ENCODE results near the gene KRT1.

KRT1 gene

DNA sequence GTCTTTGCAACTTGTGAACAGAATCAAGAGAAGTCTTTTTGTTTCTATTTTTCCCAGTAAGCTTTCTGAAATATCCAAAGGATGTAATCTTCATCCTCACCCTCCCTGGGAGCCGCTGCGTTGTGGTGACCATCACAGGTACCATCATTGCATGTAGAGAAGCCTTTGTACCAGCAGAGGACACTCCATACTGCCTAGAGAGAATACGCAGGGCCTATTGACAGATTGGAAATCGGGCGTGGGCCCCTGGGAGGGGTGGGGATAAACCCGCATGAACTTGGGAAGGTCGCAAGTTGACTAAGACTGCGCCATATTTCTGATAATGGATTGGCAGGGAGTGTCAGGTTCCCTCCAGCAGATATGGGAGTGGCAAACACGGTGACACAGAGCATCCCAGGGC, 12.7 kb downstream of the KRT1 start:
- peaks cover 2 to 14% (median 5%) of the 10 kb centered on the region in 5 donors for H3K27me3 ChIP-seq (ENCODE audit: control insufficient read depth in 5 of 5, insufficient read depth in 4 of 5, low read length in 5 of 5)
- H3K9ac ChIP-seq (ENCODE audit: low read length in 5 of 5), result no peak overlapping the region
- no peak overlapping the region for H3K27ac ChIP-seq (ENCODE audit: low read depth, low read length)
- H3K36me3 ChIP-seq (ENCODE audit: control insufficient read depth in 5 of 5, insufficient read depth in 5 of 5, low read length in 5 of 5), result no peaks in the 10 kb centered on the region
- H3K4me1 ChIP-seq (ENCODE audit: control insufficient read depth in 5 of 5, insufficient read depth in 5 of 5, low read length in 5 of 5), result no peaks in the 10 kb centered on the region
- no peak overlapping the region for H3K4me3 ChIP-seq (ENCODE audit: low read depth in 1 of 5, low read length in 5 of 5)
- H3K9me3 ChIP-seq (ENCODE audit: control insufficient read depth in 5 of 5, low read length in 5 of 5), result no peaks in the 10 kb centered on the region

DNA sequence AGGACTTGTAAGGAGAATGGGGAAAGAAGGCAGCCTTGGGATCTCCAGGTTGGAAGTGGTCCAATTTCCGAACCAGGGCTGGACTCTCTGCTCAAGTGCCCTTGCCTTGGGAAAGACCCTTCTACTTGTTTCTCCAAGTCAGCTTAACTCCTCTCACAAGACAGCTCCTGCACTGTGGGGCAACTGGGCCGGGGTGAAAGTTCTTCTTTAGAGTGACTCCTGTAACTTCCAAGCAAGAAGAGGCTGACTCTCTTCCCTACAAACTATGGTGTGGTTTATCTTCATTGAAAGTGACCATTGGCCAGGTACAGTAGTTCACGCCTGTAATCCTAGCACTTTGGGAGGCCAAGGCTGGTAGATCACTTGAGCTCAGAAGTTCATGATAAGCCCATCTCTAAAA, 13.7 kb downstream of the KRT1 start:
- Histone ChIP-seq H3K9me3 (ENCODE audit: control insufficient read depth in 5 of 5, low read length in 5 of 5) (no peaks in the 10 kb centered on the region), H3K9ac (ENCODE audit: low read length in 5 of 5) (no peak overlapping the region), H3K27me3 (ENCODE audit: control insufficient read depth in 5 of 5, insufficient read depth in 4 of 5, low read length in 5 of 5) (peaks cover 2 to 14% (median 5%) of the 10 kb centered on the region in 5 donors), H3K36me3 (ENCODE audit: control insufficient read depth in 5 of 5, insufficient read depth in 5 of 5, low read length in 5 of 5) (no peaks in the 10 kb centered on the region), H3K27ac (ENCODE audit: low read depth, low read length) (no peak overlapping the region), H3K4me1 (ENCODE audit: control insufficient read depth in 5 of 5, insufficient read depth in 5 of 5, low read length in 5 of 5) (no peaks in the 10 kb centered on the region), H3K4me3 (ENCODE audit: low read depth in 1 of 5, low read length in 5 of 5) (no peak overlapping the region)

DNA sequence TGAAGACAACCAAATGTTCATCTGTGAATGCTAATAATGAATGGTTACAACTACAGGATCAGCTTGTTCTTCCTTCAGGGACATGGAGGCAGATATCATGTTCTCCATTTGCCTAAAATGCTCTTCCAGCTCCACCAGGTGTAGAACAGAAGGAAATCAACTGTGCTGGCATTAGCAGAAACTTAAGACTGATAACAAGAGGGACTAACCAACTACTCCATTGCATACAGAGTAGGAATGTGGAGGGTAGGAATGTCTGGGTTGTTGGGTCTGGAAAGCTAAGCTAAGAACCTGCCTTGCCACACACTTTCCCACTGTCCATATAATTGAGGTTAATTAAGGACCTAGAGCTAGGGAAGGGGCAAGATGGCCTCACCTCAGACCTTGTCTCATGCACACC, 16.8 kb downstream of the KRT1 start:
- Histone ChIP-seq H3K27ac (ENCODE audit: low read depth, low read length) (no peak overlapping the region), H3K9me3 (ENCODE audit: control insufficient read depth in 5 of 5, low read length in 5 of 5) (no peaks in the 10 kb centered on the region), H3K9ac (ENCODE audit: low read length in 5 of 5) (no peak overlapping the region), H3K4me3 (ENCODE audit: low read depth in 1 of 5, low read length in 5 of 5) (no peak overlapping the region), H3K27me3 (ENCODE audit: control insufficient read depth in 5 of 5, insufficient read depth in 4 of 5, low read length in 5 of 5) (peaks cover 3 to 21% (median 15%) of the 10 kb centered on the region in 5 donors), H3K4me1 (ENCODE audit: control insufficient read depth in 5 of 5, insufficient read depth in 5 of 5, low read length in 5 of 5) (no peaks in the 10 kb centered on the region), H3K36me3 (ENCODE audit: control insufficient read depth in 5 of 5, insufficient read depth in 5 of 5, low read length in 5 of 5) (no peaks in the 10 kb centered on the region)

DNA sequence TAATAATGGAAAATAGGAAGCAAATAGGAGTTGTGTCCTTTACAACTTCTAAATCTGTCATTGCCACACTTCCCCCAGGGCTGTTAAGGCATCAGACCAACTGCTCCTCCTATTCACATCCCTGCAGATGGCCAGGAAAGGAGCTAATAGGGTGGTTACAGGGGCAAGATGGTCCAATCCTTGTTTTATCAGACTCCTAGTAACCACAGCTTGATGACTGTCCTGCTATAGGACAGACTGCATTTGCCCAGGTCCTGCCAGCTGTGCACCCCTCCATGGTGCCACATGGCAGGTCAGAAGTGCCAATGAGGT, 17.3 kb downstream of the KRT1 start:
- Histone ChIP-seq H3K27me3 (ENCODE audit: control insufficient read depth in 5 of 5, insufficient read depth in 4 of 5, low read length in 5 of 5) (peaks cover 3 to 26% (median 15%) of the 10 kb centered on the region in 5 donors), H3K4me1 (ENCODE audit: control insufficient read depth in 5 of 5, insufficient read depth in 5 of 5, low read length in 5 of 5) (no peaks in the 10 kb centered on the region), H3K27ac (ENCODE audit: low read depth, low read length) (no peak overlapping the region), H3K9me3 (ENCODE audit: control insufficient read depth in 5 of 5, low read length in 5 of 5) (no peaks in the 10 kb centered on the region), H3K9ac (ENCODE audit: low read length in 5 of 5) (no peak overlapping the region), H3K4me3 (ENCODE audit: low read depth in 1 of 5, low read length in 5 of 5) (no peak overlapping the region), H3K36me3 (ENCODE audit: control insufficient read depth in 5 of 5, insufficient read depth in 5 of 5, low read length in 5 of 5) (no peaks in the 10 kb centered on the region)

DNA sequence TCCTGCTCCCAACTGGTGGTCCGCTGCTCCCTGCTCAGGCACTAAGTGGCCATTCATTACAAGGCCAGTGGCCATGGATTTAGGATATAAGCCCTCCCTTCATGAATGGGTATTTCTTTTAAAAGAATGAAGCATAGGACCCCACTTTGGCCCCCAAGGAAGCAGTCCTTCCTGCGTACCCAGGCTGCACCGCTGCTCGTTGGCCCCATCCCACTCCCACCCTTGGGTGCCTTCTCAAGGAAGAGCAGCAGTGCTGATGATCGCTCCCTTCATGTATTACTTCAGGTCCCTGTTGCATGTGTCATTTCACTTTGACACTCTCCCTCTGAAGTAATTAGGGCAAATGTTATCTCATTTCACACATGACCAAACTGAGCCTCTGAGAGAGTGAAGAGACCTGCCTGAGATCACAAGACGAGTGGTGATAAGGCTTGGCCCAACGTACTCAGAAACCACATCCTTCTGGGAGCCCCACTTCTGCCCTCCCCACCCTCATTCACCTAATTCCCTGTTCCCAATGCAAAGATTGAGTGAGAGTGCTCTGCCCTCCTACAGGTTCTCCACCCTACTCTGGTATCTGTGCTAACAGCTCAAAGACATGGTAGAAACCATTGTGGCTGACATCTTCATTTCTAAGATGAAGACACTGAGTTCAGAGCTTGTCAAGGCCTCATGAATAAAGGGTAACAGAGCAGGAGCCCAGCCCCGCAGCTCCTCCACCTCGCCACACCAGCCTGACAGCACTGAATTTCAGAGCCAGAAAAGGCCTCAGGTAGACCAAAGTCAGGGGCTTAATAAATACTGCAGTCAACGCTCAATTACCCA, 17.9 kb downstream of the KRT1 start:
- Histone ChIP-seq H3K4me1 (ENCODE audit: control insufficient read depth in 5 of 5, insufficient read depth in 5 of 5, low read length in 5 of 5) (no peaks in the 10 kb centered on the region), H3K36me3 (ENCODE audit: control insufficient read depth in 5 of 5, insufficient read depth in 5 of 5, low read length in 5 of 5) (no peaks in the 10 kb centered on the region), H3K27me3 (ENCODE audit: control insufficient read depth in 5 of 5, insufficient read depth in 4 of 5, low read length in 5 of 5) (peaks cover 3 to 29% (median 15%) of the 10 kb centered on the region in 5 donors), H3K9me3 (ENCODE audit: control insufficient read depth in 5 of 5, low read length in 5 of 5) (no peaks in the 10 kb centered on the region), H3K9ac (ENCODE audit: low read length in 5 of 5) (no peak overlapping the region), H3K4me3 (ENCODE audit: low read depth in 1 of 5, low read length in 5 of 5) (no peak overlapping the region), H3K27ac (ENCODE audit: low read depth, low read length) (no peak overlapping the region)

DNA sequence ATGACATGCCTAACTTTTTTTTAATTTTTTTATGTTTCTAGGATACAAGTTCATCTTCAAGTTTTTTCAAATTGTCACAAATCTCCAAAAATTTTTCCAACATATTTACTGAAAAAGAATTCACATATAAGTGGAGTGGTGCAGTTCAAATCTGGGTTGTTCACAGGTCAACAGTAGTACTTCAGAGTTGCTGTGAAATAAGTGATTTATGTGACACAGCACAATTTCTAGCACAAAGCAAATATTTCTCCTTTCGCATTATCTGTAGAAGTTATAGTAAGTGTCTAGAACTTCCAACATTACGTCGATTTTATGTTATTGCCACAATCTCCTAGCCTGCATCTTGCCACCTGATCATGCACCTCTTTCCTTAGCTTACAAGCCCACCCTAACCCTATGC, 18.5 kb downstream of the KRT1 start:
- Histone ChIP-seq H3K27me3 (ENCODE audit: control insufficient read depth in 5 of 5, insufficient read depth in 4 of 5, low read length in 5 of 5) (peaks cover 3 to 29% (median 15%) of the 10 kb centered on the region in 5 donors), H3K4me1 (ENCODE audit: control insufficient read depth in 5 of 5, insufficient read depth in 5 of 5, low read length in 5 of 5) (no peaks in the 10 kb centered on the region), H3K9me3 (ENCODE audit: control insufficient read depth in 5 of 5, low read length in 5 of 5) (no peaks in the 10 kb centered on the region), H3K27ac (ENCODE audit: low read depth, low read length) (no peak overlapping the region), H3K36me3 (ENCODE audit: control insufficient read depth in 5 of 5, insufficient read depth in 5 of 5, low read length in 5 of 5) (no peaks in the 10 kb centered on the region), H3K9ac (ENCODE audit: low read length in 5 of 5) (no peak overlapping the region), H3K4me3 (ENCODE audit: low read depth in 1 of 5, low read length in 5 of 5) (no peak overlapping the region)

DNA sequence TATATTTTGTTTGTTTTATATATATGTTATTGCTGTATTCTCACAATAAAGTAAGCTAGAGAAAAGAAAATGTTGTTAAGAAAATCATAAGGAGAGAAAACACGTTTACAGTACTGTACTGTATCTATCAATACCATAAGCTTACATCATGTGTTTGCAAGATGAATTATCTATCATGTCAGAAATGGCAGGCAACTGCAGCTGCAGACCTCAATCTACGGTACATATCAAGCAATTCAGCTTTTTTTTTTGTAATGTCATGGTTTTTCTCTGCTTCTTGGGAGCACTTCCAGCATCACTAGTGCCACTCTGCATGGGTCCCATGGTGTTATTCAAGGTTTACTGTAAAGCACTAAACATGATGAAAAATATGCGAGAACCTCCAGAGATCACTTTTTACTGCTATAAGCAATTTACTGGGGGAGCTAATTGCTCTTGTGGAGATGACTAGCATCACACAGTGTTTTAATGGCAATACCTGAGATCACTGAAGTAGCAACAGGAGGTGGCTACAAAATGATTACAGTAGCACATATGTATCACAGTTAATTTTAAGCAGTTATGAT, 19.2 kb downstream of the KRT1 start:
- Histone ChIP-seq H3K9me3 (ENCODE audit: control insufficient read depth in 5 of 5, low read length in 5 of 5) (no peaks in the 10 kb centered on the region), H3K27ac (ENCODE audit: low read depth, low read length) (no peak overlapping the region), H3K4me1 (ENCODE audit: control insufficient read depth in 5 of 5, insufficient read depth in 5 of 5, low read length in 5 of 5) (no peaks in the 10 kb centered on the region), H3K27me3 (ENCODE audit: control insufficient read depth in 5 of 5, insufficient read depth in 4 of 5, low read length in 5 of 5) (peaks cover 3 to 29% (median 20%) of the 10 kb centered on the region in 5 donors), H3K9ac (ENCODE audit: low read length in 5 of 5) (no peak overlapping the region), H3K36me3 (ENCODE audit: control insufficient read depth in 5 of 5, insufficient read depth in 5 of 5, low read length in 5 of 5) (no peaks in the 10 kb centered on the region), H3K4me3 (ENCODE audit: low read depth in 1 of 5, low read length in 5 of 5) (no peak overlapping the region)

DNA sequence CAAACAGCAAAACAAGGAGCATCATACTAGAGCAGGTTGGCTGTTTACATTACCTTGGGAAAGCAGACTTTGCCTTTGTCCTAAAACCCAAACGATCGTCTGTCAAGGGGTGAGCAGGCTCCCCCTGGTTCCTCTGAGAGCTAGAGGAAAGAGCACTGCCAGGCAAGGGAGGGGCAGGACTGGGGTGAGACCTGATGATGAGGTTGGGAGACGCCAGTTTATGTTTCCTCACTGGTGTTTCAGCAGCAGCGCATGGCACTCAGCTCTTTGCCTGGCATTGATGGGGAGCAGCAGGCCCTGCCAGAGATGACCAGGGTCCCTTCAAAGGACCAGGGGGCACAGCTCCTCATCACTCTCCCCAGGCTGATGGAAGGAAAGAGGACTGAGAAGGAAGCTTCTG, 20.3 kb downstream of the KRT1 start:
- H3K27ac ChIP-seq (ENCODE audit: low read depth, low read length), result no peak overlapping the region
- H3K36me3 ChIP-seq (ENCODE audit: control insufficient read depth in 5 of 5, insufficient read depth in 5 of 5, low read length in 5 of 5), result no peaks in the 10 kb centered on the region
- no peak overlapping the region for H3K4me3 ChIP-seq (ENCODE audit: low read depth in 1 of 5, low read length in 5 of 5)
- no peaks in the 10 kb centered on the region for H3K4me1 ChIP-seq (ENCODE audit: control insufficient read depth in 5 of 5, insufficient read depth in 5 of 5, low read length in 5 of 5)
- no peaks in the 10 kb centered on the region for H3K9me3 ChIP-seq (ENCODE audit: control insufficient read depth in 5 of 5, low read length in 5 of 5)
- H3K9ac ChIP-seq (ENCODE audit: low read length in 5 of 5), result no peak overlapping the region
- H3K27me3 ChIP-seq (ENCODE audit: control insufficient read depth in 5 of 5, insufficient read depth in 4 of 5, low read length in 5 of 5), result peaks cover 3 to 28% (median 24%) of the 10 kb centered on the region in 5 donors

DNA sequence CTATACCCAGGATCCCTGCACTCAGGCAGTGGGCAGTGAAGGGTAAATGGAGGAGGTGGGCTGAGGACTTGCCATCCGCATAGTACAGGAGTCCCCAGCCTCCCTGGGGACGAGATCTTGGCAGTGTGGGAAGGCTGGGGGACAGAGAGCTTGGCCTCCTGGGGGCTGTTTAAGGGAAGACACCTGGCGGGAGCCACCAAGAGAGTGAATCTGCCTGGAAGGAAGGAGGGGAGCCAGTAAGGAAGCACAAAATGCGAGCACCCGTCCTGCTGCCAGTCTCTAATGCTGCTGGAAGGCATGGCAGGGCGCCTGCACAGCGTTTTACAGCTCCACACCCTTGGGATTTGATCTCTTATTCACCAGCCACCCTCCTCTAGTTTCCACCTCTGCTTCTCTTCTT, 20.8 kb downstream of the KRT1 start:
- peaks cover 6 to 25% (median 19%) of the 10 kb centered on the region in 5 donors for H3K27me3 ChIP-seq (ENCODE audit: control insufficient read depth in 5 of 5, insufficient read depth in 4 of 5, low read length in 5 of 5)
- no peaks in the 10 kb centered on the region for H3K4me1 ChIP-seq (ENCODE audit: control insufficient read depth in 5 of 5, insufficient read depth in 5 of 5, low read length in 5 of 5)
- H3K9me3 ChIP-seq (ENCODE audit: control insufficient read depth in 5 of 5, low read length in 5 of 5), result no peaks in the 10 kb centered on the region
- H3K36me3 ChIP-seq (ENCODE audit: control insufficient read depth in 5 of 5, insufficient read depth in 5 of 5, low read length in 5 of 5), result no peaks in the 10 kb centered on the region
- H3K9ac ChIP-seq (ENCODE audit: low read length in 5 of 5), result no peak overlapping the region
- H3K4me3 ChIP-seq (ENCODE audit: low read depth in 1 of 5, low read length in 5 of 5), result no peak overlapping the region
- H3K27ac ChIP-seq (ENCODE audit: low read depth, low read length), result no peak overlapping the region

DNA sequence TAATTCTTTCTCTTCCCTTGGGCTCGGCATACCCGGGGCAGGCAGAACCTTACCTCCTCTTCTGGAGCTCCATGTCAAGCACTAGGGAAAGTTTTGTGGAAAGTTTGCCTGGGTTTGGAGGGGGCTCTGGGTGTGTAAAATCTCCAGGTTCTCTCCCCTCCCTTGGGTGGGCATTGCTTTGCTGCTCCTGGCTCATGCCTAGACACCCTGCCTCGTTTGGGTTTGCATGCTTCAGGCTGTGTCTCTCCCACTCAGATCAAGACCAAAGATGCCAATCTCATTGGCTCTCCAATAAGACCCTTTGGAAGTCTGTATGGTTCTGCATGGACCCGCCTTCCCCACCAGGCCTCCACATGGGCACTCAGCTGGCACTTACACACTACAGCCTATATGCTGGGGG, 22.0 kb downstream of the KRT1 start:
- H3K36me3 ChIP-seq (ENCODE audit: control insufficient read depth in 5 of 5, insufficient read depth in 5 of 5, low read length in 5 of 5), result no peaks in the 10 kb centered on the region
- no peak overlapping the region for H3K4me3 ChIP-seq (ENCODE audit: low read depth in 1 of 5, low read length in 5 of 5)
- H3K4me1 ChIP-seq (ENCODE audit: control insufficient read depth in 5 of 5, insufficient read depth in 5 of 5, low read length in 5 of 5), result no peaks in the 10 kb centered on the region
- no peaks in the 10 kb centered on the region for H3K9me3 ChIP-seq (ENCODE audit: control insufficient read depth in 5 of 5, low read length in 5 of 5)
- H3K27me3 ChIP-seq (ENCODE audit: control insufficient read depth in 5 of 5, insufficient read depth in 4 of 5, low read length in 5 of 5), result peaks cover 3 to 21% (median 19%) of the 10 kb centered on the region in 5 donors
- no peak overlapping the region for H3K27ac ChIP-seq (ENCODE audit: low read depth, low read length)
- no peak overlapping the region for H3K9ac ChIP-seq (ENCODE audit: low read length in 5 of 5)

Data from subcutaneous abdominal adipose tissue (tissue), 5 donors.